CD4-positive, alpha-beta T cell treated with Interferon gamma for 1 hour (primary cell): ENCODE measurements around the gene GNG13.

Experiments
- DNase-seq: peaks from one replicate; pipeline ENCODE4 v3.0.0-alpha.2; 2020

GNG13 gene

GRCh38 chr16:793414-793813, 7.1 kb downstream of the GNG13 start:
- DNase-seq = no peak

GRCh38 chr16:792221-792995, 8.1 kb downstream of the GNG13 start:
- DNase-seq = no peak

GRCh38 chr16:791131-791530, 9.4 kb downstream of the GNG13 start:
- no peak for DNase-seq

- DNase-seq = no peak
Measured at GRCh38 chr16:790086-790485, 10.4 kb downstream of the GNG13 start.

- DNase-seq = no peak
Measured at GRCh38 chr16:789191-789850, 11.2 kb downstream of the GNG13 start.

GRCh38 chr16:788399-789126, 12.0 kb downstream of the GNG13 start, which contains the start of gene CHTF18:
CHTF18 (plus strand) TSS chr16:788620; CDS start chr16:788685, 65 bp downstream.
- peak; percentile 95 for DNase-seq

DNA sequence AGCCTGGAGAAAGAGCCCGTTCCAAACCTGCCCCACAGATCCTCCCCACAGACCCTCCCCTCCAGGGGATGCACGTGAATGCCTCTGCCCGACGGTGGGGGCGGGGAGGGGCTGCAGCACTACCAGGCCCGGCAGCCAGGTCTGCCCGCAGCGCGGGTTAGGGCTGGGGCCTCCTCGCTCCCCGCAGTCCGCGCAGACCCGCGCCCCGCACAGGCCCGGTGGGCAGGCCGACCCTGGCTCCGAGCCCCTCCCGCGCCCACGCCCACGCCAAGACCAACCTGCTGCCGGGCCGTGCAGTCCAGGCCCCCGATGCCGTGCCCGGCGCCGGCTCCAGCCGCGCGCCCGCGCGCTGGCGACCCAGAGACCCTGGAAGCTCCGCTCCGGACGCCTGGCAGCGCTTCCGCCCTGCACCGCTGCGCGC, 12.5 kb downstream of the GNG13 start, which contains the start of gene RPUSD1:
TSS of gene RPUSD1 (minus strand) at position 404 of the 421 bp plus-strand sequence. CDS start 644 bp downstream, outside the sequence.
- no peak for DNase-seq

DNA sequence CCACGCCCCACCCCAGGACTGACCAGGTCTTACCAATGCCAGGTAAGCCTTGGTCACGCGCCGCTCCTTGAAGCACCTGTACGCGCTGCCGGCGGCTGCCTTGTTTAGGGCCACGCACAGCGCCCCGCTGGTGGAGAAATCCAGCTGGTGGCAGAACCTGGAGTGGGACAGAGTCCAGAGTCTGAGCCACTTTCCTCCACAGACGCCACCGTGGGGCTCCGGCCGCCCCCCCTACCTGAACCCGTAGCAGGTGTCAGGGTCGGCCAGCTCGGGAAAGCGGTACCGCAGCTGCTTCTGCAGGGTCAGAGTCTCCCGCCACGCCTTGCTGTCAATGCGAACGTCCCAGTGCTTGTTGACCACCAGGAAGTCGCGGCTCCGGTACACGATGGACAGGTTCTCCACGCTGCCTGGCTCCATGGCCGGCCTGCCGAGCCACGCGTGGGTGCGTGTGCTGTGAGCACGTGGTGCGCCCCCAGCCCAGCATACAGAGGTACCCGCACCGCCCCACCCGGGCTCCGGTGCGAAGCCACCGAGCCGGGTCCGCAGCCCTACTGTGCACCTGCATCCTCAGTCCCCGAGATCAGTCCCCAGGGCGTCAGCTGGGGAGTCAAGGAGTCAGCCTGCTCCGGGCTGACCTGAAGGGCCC, 13.1 kb downstream of the GNG13 start:
- DNase-seq = no peak

DNA sequence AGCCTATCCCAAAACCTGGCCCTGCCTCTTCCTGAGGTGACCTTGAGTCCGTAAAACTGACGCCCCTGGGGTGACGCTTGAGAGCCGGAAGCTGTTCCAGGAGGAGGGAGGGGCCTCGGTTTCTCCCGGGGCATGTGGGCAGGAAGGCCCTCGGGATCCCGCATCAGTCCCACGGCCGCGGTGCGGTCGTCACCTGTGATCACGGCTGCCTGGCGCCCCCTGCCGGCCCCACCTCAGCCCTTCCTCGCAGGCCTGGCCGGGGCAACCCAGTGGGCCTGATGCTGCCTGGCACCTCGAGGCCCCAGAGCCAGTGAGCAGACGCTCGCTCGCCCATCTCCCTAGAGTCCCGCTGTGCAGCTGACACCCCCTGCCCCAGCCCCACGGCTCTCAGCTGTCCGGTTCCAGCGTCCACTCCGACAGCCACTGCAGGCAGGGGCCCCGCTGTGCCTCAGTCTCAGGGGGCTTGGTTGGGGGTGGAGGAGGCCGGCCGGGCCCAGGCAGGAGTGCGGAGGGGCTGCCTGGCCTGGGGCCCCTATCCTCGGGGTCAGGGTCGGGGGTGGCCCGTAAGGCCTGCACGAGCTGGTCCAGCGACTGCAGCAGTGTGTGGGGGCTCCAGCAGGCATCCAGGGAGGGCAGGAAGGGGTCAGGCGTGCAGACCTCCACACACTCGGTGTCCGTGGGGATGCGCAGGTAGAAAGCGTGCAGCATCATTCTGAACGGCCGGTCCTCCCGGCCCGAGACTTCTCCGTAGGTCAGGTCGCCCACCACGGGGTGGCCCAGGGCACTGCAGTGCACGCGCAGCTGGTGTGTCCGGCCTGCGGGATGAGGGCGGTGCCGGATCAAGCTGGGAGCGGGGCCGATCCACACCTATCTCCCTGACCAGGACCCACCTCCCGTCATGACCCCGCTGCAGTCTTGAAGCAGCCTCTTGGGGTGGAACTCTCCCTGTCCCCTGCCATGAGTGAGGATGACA, 14.7 kb downstream of the GNG13 start:
- peak; percentile 68 for DNase-seq

DNA sequence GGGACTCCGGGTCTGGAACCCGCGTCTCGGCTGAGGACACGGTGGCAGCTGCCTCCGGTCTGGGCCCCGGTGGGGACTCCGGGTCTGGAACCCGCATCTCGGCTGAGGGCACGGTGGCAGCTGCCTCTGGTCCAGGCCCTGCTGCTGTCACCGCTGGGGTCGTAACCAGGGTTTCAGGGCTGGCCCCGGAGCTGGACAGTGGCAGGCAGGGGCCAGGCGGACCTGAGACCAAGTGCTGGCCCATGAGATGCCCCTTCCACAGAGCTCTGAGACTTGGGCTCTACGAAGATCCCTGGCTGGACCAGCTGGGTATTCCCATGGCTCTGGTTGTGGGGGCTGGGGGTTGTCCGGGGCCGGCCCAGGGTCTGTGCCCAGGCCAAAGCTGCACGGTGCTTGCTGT, 16.1 kb downstream of the GNG13 start:
- DNase-seq = no peak

DNA sequence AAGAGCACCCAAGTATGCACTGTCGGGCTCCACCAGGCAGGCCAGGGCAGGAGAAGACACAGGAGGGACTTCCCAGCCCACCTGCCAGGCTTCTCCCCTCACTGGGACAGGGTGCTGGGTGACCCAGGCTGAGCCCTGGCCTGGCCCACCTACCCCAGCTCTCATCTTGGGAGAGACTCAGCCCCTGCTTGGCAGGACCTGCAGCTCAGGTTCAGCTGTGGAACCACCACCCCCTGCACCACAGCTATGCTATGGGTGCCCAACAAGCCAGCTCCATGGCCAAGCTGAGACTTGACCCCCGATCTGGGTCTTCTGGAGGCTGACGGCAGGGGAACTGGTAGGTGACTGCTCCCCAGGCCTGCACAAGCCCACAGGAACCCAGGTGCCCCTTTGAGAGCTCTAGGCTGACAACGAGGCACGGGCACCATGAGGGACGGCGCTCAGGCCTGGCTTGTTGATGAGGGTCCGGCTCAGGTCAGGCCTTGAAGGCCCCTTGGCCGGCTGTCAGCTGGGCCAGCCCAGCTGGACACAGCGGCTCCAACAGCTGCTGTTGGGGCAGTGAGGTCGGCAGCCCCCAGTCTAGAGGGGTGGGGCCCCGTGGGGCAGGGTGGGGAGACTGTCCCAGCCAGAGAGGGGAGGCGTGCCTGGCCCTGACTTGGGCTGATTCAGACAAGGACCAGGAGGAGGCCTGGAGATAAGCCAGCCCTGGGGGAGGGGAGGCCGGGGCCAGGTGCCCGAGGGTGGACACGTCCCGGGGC, 17.0 kb downstream of the GNG13 start:
- no peak for DNase-seq

DNA sequence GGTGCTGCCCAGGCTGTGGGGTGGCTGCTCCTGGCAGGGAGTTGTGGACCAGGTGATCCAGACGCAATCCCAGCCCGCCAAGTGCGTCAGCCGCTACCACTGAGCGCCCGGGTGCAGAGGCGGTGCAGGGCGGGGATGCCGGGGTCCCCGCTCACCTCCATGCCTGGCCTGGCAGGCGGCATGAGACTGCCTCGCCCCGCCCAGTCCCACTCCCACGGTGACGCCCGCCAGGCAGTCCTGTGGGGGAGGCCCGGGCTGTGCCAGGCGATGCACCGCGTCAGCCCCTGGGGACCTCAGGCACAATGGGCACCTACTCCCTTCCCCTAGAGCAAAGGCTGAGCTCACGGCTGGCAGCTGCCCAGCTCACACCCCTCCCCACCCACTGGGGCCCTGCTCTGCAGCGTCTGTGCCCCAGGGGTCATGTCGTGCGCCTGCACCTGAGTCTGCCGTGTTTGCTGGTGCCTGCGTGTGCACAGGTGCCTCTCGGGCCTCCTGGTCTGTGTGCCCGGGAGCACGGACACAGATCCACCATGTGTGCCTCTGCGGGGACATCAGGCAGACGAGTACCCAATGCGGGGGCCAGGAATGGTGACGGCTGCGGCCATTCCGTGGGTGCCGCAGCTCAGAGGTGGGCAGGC, 17.6 kb downstream of the GNG13 start:
- no peak for DNase-seq

DNA sequence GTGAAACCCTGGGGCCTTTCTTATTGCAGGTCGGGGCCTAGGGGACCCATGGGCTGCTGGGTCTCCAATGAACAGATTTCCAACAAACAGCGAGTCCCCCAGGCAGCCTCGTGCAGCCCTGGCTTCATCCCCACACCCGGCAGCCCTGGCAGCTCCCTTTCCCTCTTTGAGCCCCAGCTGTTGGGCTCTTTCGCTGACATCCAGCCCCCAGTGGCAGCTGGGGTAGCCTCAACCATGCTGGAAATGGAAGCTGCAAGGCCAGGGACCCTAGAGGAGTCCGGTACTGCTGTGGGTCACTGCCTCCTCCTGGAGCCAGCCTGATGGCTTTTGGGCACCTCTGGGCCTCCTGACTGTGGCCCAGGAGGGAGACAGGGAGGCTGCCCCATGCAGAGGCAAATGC, 18.3 kb downstream of the GNG13 start:
- no peak for DNase-seq

DNA sequence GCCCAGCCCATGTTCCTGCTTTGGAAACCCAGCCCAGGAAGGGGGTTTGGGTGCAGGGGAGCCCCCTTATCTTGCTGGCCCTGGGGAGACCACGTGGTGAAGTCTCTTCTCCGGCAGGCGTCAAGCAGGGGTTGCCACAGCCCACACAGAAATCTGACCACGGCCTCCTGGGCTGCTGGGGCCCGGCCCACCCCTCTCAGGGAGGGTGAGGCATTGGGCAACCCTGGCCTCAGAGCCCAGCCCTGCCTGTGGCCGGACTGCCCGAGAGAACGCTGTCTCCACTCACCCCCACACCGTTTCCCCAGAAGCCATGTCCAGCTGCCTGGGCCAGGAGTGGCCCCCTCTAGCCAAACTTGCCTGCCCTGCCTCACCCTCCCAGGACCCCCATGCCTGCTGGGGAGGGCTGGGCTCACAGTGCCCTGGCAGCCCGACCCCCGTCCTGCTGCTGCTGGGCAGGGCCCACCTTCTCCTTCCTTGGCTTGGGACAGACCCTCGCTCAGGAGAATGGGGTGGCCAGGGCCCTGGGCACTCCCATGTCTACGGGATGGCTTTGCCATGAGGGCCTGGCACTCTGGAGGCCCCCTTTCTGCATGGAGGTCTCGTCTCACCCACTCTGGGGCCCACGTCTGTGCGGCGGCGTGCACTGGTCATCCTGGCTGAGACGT, 19.1 kb downstream of the GNG13 start:
- DNase-seq = no peak

GRCh38 chr16:780296-780695, 20.2 kb downstream of the GNG13 start:
- DNase-seq = no peak

- no peak for DNase-seq
Measured at GRCh38 chr16:779561-779960, 21.0 kb downstream of the GNG13 start.

- DNase-seq = no peak
Measured at GRCh38 chr16:778909-779527, 21.5 kb downstream of the GNG13 start.

- DNase-seq = no peak
Measured at GRCh38 chr16:778447-778846, 22.1 kb downstream of the GNG13 start.

- DNase-seq = no peak
Measured at GRCh38 chr16:777826-778225, 22.7 kb downstream of the GNG13 start.

- DNase-seq = no peak
Measured at GRCh38 chr16:776824-777223, 23.7 kb downstream of the GNG13 start.
